Nephron (organoid): ENCODE data around the gene AHRR.

Experiments used
- H3K27ac Mint-ChIP-seq, 3 experiments: 2 replicates each; pipeline ENCODE4 v1.8.0; 2020; ENCODE audit warnings: mixed read lengths in 3 of 3, mild to moderate bottlenecking in 2 of 3, moderate library complexity in 1 of 3
- H3K27me3 Mint-ChIP-seq: 2 replicates; pipeline ENCODE4 v1.8.0; 2021; ENCODE audit warnings: low read depth, mild to moderate bottlenecking, moderate library complexity, mixed read lengths
- H3K36me3 Mint-ChIP-seq: 2 replicates; pipeline ENCODE4 v1.8.0; 2020; ENCODE audit warnings: low read depth, mixed read lengths
- H3K4me1 Mint-ChIP-seq: 2 replicates; pipeline ENCODE4 v1.8.0; 2020; ENCODE audit warnings: mixed read lengths
- H3K4me3 Mint-ChIP-seq, 3 experiments: 2 replicates each; pipeline ENCODE4 v1.8.0; 2020; ENCODE audit warnings: mild to moderate bottlenecking in 3 of 3, mixed read lengths in 3 of 3, moderate library complexity in 2 of 3
- H3K9me3 Mint-ChIP-seq: 2 replicates; pipeline ENCODE4 v1.8.0; 2020; ENCODE audit warnings: mixed read lengths
- TF ChIP-seq, protein P1 (sequence below), 3 experiments: fragments of 200-600 bp; sonication (generic); IDR thresholded peaks; one replicate each; pipeline ENCODE4 v1.5.0; 2021; ENCODE audit warnings: antibody characterized with exemption in 3 of 3; ENCODE audit not compliant: unreplicated experiment in 3 of 3

Gene AHRR

DNA sequence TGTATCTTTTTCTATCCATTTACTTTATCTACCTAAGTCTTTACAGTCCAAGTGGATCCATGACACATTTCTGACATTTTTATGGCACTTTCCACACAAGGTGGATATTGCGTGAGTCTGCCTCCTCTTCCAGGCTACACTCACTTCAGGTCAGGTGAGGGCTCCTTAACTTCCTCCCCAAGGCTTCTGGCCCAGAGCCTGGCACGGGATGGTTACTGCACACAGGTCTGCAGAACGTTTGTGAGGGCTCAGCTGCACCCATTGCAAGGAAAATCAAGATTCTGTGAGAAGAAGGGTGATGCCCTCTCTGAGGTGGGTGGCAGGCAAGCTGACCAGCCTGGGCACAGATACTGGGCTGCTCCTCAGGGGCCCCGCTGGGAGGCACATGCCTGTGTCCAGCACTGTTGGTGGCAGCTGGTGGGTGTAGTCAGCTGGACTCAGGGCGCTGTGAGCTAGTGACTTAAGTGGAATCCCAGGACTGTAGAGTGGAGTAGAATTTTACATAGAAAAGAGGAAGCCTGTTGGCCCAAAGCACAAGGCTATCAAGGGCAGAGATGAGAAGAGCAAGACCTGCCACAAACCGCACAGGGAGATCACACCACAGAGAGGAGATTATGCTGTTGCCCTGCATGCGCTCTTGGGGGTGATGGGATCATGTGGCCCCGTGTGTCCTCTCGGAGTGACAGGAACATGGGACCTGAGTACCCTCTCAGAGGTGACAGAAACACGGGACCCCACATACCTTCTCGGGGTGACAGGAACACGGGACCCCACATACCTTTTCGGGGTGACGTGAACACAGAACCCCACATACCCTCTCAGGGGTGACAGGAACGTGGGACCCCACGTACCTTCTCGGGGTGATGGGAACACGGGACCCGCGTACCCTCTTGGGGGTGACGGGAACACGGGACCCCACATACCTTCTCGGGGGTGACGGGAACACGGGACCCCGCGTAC lies 21.3 kb downstream of the AHRR start:
- H3K36me3 Mint-ChIP-seq: no peaks in the 10 kb centered on the region
- peak overlapping the region; percentile 56 to 68 (median 60) for H3K4me3 Mint-ChIP-seq
- peak overlapping the region in 1 of 3 experiments; percentile 42 for H3K27ac Mint-ChIP-seq
- peaks cover 13% of the 10 kb centered on the region for H3K4me1 Mint-ChIP-seq
- H3K9me3 Mint-ChIP-seq: no peaks in the 10 kb centered on the region
- H3K27me3 Mint-ChIP-seq: peaks cover 48% of the 10 kb centered on the region
- TF ChIP-seq, protein P1, sequence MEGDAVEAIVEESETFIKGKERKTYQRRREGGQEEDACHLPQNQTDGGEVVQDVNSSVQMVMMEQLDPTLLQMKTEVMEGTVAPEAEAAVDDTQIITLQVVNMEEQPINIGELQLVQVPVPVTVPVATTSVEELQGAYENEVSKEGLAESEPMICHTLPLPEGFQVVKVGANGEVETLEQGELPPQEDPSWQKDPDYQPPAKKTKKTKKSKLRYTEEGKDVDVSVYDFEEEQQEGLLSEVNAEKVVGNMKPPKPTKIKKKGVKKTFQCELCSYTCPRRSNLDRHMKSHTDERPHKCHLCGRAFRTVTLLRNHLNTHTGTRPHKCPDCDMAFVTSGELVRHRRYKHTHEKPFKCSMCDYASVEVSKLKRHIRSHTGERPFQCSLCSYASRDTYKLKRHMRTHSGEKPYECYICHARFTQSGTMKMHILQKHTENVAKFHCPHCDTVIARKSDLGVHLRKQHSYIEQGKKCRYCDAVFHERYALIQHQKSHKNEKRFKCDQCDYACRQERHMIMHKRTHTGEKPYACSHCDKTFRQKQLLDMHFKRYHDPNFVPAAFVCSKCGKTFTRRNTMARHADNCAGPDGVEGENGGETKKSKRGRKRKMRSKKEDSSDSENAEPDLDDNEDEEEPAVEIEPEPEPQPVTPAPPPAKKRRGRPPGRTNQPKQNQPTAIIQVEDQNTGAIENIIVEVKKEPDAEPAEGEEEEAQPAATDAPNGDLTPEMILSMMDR (IDR thresholded peaks at IDR 0.05; ENCODE audit: unreplicated experiment in 3 of 3): no peak

DNA sequence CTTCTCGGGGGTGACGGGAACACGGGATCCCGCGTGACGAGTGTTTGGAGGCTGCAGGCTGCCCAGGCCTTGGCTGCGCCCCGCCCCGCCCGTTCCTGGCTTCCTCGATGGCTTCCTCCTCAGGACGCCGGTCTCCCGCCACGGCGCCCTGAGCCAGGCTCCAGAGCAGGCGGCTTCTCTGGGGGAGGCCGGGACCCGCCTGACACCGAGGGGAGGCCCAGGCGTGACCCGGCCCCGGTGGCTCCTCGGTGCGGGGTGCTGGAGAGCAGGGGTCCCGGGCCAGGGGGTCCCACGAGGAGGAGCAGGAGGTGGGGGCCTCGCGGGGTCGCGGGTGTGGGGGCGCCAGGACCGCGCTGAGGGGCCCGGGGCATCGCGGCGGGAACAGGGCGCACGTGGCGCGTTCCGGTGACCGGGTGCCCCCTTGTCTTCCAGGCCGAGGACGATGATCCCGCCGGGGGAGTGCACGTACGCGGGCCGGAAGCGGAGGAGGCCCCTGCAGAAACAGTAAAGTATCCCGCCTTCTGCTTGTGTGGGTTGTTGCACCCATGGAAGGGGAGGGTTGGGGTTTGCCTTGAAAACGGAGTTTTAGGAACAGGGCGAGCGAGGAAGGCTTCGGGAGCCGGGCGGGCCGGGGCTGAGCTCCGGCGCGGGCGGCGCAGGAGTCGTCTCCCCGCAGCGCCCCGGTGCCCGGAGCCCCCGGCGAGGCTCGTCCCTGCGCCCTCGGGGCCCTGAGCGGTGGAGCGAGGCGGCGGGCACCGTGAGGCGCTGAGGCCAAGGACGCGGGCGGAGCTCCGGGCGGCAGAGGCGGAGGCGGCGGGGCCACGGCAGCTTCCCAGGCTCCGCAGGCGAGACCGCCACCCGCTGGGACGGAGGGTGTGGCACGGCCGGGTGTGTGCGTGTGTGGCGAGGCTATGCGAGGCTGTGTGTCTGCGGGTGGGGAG lies 22.2 kb downstream of the AHRR start:
- H3K4me1 Mint-ChIP-seq: peaks cover 18% of the 10 kb centered on the region
- H3K9me3 Mint-ChIP-seq: no peaks in the 10 kb centered on the region
- peak overlapping the region; percentile 73 to 82 (median 76) for H3K4me3 Mint-ChIP-seq
- H3K36me3 Mint-ChIP-seq: no peaks in the 10 kb centered on the region
- H3K27ac Mint-ChIP-seq: peak overlapping the region in 2 of 3 experiments; percentile 64 to 90
- TF ChIP-seq, protein P1 (IDR thresholded peaks at IDR 0.05; ENCODE audit: unreplicated experiment in 3 of 3): no peak
- peaks cover 54% of the 10 kb centered on the region for H3K27me3 Mint-ChIP-seq

DNA sequence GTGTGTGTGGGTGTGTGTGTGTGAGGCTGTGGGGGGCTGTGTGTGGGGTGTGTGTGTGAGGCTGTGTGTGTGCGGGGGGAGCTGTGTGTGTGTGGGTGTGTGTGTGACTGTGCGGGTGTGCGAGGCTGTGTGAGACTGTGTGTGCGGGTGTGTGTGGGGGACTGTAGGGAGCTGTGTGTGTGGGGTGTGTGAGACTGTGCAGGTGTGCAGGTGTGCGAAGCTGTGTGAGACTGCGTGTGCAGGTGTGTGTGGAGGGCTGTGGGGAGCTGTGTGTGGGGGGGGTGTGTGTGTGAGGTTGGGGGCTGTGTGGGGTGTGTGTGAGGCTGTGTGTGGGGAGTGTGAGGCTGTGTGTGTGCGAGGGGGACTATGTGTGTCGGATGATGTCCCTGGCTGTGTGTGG lies 23.2 kb downstream of the AHRR start:
- Mint-ChIP-seq H3K27ac (no peak overlapping the region), H3K27me3 (peaks cover 56% of the 10 kb centered on the region)

DNA sequence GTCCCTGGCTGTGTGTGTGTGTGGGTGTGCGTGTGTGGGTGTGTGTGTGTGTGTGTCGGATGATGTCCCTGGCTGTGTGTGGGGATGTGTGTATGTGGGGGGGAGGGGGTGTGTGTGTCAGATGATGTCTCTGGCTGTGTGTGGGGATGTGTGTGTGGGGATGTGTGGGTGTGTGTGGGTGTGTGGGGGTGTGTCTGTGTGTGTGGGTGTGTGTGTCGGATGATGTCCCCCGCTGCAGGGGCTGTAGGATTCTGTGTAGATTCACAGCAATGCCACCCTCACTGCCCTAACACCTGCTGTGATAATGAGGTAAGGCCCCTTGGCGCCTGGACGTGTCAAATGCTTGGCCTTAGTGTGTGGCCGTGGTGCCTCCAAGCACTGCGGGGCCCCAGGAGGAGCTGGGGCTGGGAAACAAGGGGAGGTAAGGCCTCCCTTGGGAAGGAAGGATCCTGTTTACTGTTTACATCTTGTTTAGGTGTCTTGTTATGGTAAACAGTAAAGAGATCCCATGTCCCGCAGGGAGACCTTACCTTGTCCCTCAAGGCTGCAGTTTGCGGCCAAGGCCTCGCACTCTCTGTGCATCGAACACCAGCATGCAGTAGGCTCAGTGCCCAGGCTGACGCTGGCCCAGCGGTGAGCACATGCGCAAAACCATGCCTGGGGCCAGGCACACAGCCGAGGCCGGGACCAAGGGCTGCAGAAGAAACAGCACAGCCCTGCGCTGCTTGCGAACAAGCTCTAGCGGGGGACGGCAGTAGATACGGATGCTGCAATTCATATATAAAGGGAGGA lies 24.1 kb downstream of the AHRR start:
- Mint-ChIP-seq H3K4me3 (peak overlapping the region; percentile 28 to 46 (median 34)), H3K27me3 (peaks cover 59% of the 10 kb centered on the region), H3K9me3 (no peaks in the 10 kb centered on the region), H3K36me3 (no peaks in the 10 kb centered on the region), H3K4me1 (peaks cover 21% of the 10 kb centered on the region), H3K27ac (peak overlapping the region; percentile 13 to 57 (median 43))
- TF ChIP-seq, protein P1 (IDR thresholded peaks at IDR 0.05; ENCODE audit: unreplicated experiment in 3 of 3): no peak

More for the DNA sequence above, 23.2 kb downstream of the AHRR start:
- H3K9me3 Mint-ChIP-seq: no peaks in the 10 kb centered on the region
- peaks cover 21% of the 10 kb centered on the region for H3K4me1 Mint-ChIP-seq
- TF ChIP-seq, protein P1 (IDR thresholded peaks at IDR 0.05; ENCODE audit: unreplicated experiment in 3 of 3): no peak
- peak overlapping the region in 1 of 3 experiments; percentile 42 for H3K4me3 Mint-ChIP-seq
- H3K36me3 Mint-ChIP-seq: no peaks in the 10 kb centered on the region

DNA sequence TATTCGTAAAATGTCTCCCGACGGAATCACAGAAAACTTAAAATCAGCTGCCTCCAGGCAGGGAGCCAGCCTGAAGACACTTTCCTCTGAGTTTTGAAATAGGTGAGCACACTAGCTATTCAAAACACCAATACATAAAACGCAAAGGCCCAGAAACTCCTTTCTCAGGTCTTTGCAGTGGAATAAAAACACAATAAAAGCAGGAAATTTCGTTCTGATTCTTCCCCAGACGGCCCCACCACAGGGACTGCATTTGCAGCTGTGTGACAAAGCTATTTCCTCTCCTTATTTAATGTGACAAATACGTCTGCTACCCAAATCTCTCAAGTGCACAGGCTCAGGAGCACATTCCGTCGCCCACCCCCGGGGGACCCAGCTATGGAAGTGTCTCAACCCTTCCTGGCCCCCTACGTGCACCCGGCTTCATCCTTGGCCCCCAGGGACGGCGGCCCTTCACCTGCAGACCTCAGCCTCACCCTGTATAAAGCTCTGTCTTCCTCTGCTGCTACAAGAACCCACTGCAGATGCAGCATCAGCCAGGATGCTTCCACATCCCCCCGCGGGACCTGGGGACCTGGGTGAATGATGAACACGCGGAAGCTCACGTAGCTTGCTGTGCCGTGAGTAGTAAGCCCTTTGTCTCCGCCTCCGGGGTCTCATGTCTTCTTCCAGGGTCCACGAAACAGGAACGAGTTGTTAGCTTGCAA lies 24.9 kb downstream of the AHRR start:
- Mint-ChIP-seq H3K9me3 (no peaks in the 10 kb centered on the region), H3K27me3 (peaks cover 54% of the 10 kb centered on the region), H3K4me3 (peak overlapping the region in 2 of 3 experiments; percentile 7 to 46), H3K27ac (peak overlapping the region in 2 of 3 experiments; percentile 43 to 57), H3K4me1 (peaks cover 21% of the 10 kb centered on the region), H3K36me3 (no peaks in the 10 kb centered on the region)
- TF ChIP-seq, protein P1 (IDR thresholded peaks at IDR 0.05; ENCODE audit: unreplicated experiment in 3 of 3): no peak
